ENCODE results near the gene IRGC. TPM values are rescaled to one million over a fixed set of nuclear protein-coding genes. Genes with fewer than 3 reads are reported as not detected.

Gene IRGC
- total RNA-seq, 2 experiments from 2014 or later = not detected

DNA sequence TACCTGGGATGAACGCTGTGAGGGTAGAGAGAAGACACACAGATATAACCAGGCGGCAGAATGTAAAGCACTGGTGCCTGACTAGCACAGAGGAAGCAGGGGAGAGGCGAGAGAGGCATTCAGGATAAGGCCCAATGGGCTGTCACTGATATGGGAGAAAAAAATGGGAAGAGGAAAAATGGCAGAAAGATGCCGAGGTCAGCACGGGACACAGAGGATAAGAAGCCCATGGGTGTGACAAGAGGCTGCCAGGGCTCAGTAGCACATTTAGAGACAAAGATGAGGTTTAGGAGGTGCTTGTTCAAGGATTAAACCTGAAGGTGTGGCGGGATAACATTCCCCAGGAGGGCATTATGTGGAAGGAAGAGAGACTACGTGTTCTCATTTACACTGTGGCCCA lies 33.3 kb downstream of the IRGC start:
- Mint-ChIP-seq H3K4me3 (no peak overlapping the region), H3K36me3 (ENCODE audit: low read depth) (peaks cover 65% of the 10 kb centered on the region), H3K27me3 (ENCODE audit: low read depth) (no peaks in the 10 kb centered on the region), H3K9me3 (ENCODE audit: insufficient read depth) (no peaks in the 10 kb centered on the region), H3K4me1 (ENCODE audit: low read depth) (peaks cover 28% of the 10 kb centered on the region), H3K27ac (peak overlapping the region; percentile 8)
- ChIA-PET CTCF (interaction anchor here (1.1 to 1.5 kb wide), 2 partner anchors 17 to 155 kb away, joined by 3 to 12 read pairs; no protein-coding TSS in a partner anchor), POLR2A (no interaction called here)
- DNase-seq = no peak
- no peak for ATAC-seq

- H3K27me3 Mint-ChIP-seq (ENCODE audit: low read depth) = no peaks in the 10 kb centered on the region
- POLR2A ChIA-PET = no interaction called here
- peaks cover 28% of the 10 kb centered on the region for H3K4me1 Mint-ChIP-seq (ENCODE audit: low read depth)
- H3K9me3 Mint-ChIP-seq (ENCODE audit: insufficient read depth) = no peaks in the 10 kb centered on the region
- DNase-seq (no peak), ATAC-seq (no peak)
- H3K36me3 Mint-ChIP-seq (ENCODE audit: low read depth) = peaks cover 60% of the 10 kb centered on the region
- H3K4me3 Mint-ChIP-seq = no peak overlapping the region
- CTCF ChIA-PET = interaction anchor here (1.1 to 1.5 kb wide), 2 partner anchors 16 to 155 kb away, joined by 3 to 12 read pairs; no protein-coding TSS in a partner anchor
- H3K27ac Mint-ChIP-seq = peak overlapping the region; percentile 17
Measured at GRCh38 chr19:43749898-43750297, 34.0 kb downstream of the IRGC start.

- ATAC-seq (no peak), DNase-seq (no peak)
- H3K36me3 Mint-ChIP-seq (ENCODE audit: low read depth) = peaks cover 61% of the 10 kb centered on the region
- peak overlapping the region; percentile 63 for H3K27ac Mint-ChIP-seq
- ChIA-PET POLR2A (interaction anchor here (0.7 to 6.7 kb wide), 5 partner anchors 13 to 82 kb away, joined by 3 to 103 read pairs (median 4); partner anchors contain the start of genes KCNN4 and PLAUR), CTCF (interaction anchor here (0.6 to 8.3 kb wide), 6 partner anchors 10 to 1839 kb away, joined by 3 to 103 read pairs (median 6); partner anchors contain the start of gene KCNN4)
- H3K9me3 Mint-ChIP-seq (ENCODE audit: insufficient read depth) = no peaks in the 10 kb centered on the region
- no peaks in the 10 kb centered on the region for H3K27me3 Mint-ChIP-seq (ENCODE audit: low read depth)
- H3K4me3 Mint-ChIP-seq = no peak overlapping the region
- H3K4me1 Mint-ChIP-seq (ENCODE audit: low read depth) = peaks cover 35% of the 10 kb centered on the region
Measured at GRCh38 chr19:43751466-43752220, 35.8 kb downstream of the IRGC start.

DNA sequence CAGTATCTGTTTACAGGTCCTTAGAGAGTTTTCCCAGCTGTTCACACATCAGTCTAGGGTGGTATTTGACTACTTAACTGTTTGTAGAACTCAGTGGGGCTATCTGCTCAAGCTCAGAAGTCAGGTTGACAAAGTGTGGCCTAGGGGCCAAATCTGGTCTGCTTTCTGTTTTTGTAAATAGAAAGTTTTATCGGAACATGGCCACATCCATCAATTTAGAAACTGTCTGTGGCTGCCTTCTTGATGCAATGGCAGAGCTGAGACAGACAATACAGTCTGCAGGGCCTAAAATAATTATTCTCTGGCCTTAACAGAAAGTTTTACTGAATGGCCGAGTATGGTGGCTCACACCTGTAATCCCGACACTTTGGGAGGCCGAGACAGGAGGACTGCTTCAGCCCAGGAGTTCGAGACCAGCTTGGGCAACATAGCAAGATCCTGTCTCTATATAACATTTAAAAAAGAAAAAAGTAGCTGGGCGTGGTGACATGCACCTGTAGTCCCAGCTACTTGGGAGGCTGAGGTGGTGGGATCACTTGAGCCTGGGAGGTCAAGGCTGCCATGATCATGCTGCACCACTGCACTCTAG lies 36.5 kb downstream of the IRGC start:
- ChIA-PET POLR2A (interaction anchor here (5.3 to 6.7 kb wide), 2 partner anchors 13 to 27 kb away, joined by 52 to 103 read pairs; partner anchors contain the start of gene KCNN4), CTCF (interaction anchor here (0.6 to 8.3 kb wide), 7 partner anchors 12 to 1838 kb away, joined by 3 to 103 read pairs (median 3); partner anchors contain the start of gene KCNN4)
- H3K27ac Mint-ChIP-seq = no peak overlapping the region
- H3K36me3 Mint-ChIP-seq (ENCODE audit: low read depth) = peaks cover 60% of the 10 kb centered on the region
- H3K27me3 Mint-ChIP-seq (ENCODE audit: low read depth) = no peaks in the 10 kb centered on the region
- no peak overlapping the region for H3K4me3 Mint-ChIP-seq
- DNase-seq (no peak), ATAC-seq (no peak)
- no peaks in the 10 kb centered on the region for H3K9me3 Mint-ChIP-seq (ENCODE audit: insufficient read depth)
- H3K4me1 Mint-ChIP-seq (ENCODE audit: low read depth) = peaks cover 40% of the 10 kb centered on the region

- H3K27me3 Mint-ChIP-seq (ENCODE audit: low read depth) = no peaks in the 10 kb centered on the region
- ATAC-seq = no peak
- peak overlapping the region; percentile 99 for H3K27ac Mint-ChIP-seq
- no peak for DNase-seq
- POLR2A ChIA-PET = interaction anchor here (1.0 to 6.7 kb wide), 9 partner anchors 9 to 411 kb away, joined by 3 to 103 read pairs (median 4); partner anchors contain the start of genes KCNN4, ZNF226 and ZNF283
- peaks cover 46% of the 10 kb centered on the region for H3K4me1 Mint-ChIP-seq (ENCODE audit: low read depth)
- peak overlapping the region; percentile 98 for H3K4me3 Mint-ChIP-seq
- peaks cover 55% of the 10 kb centered on the region for H3K36me3 Mint-ChIP-seq (ENCODE audit: low read depth)
- CTCF ChIA-PET = interaction anchor here (1.0 to 8.3 kb wide), 5 partner anchors 9 to 158 kb away, joined by 3 to 103 read pairs (median 13); partner anchors contain the start of genes IRGQ and ZNF576
- H3K9me3 Mint-ChIP-seq (ENCODE audit: insufficient read depth) = no peaks in the 10 kb centered on the region
Measured at GRCh38 chr19:43754253-43754502, 38.3 kb downstream of the IRGC start.

DNA sequence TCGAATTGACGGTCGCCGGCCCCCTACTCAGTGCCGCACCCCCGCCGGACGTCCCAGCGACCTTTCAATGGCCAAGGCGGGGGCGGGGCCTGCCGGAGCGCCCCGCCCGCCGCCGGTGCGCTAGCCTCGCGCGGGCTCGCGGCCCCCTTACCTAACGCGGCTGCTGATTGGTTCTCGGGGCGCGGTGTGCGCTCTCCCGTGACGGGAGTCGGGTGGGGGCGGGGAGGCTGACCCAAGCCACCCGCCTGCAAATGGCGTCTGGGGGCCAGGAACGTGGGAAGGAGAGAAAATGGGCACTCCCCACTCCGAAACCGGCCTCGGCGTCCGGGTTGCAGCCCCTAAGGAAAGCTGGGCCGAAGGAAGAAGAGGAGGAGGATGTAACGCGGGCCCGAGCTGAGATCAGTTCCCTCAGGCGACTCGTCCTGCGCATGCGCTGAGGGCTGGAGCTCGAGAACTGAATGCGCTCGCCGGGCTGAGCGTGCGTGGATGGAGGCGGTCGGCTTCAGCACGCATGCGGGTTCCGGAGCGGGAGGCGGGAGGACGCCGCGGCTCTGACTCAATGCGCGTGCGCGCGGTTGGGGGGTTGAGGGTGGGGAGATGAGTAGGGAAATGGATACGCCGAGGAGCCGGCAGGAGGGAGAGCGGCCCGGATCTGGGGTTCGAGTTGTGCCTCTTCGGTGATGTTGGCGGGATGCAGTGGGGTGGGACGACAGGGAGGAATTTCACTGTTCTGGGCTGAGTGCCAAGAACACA lies 38.8 kb downstream of the IRGC start, which contains the start of gene SMG9:
SMG9 (minus strand) TSS at position 460 of the 753 bp plus-strand sequence. CDS start 4,221 bp downstream, outside the sequence.
- H3K27me3 Mint-ChIP-seq (ENCODE audit: low read depth) = no peaks in the 10 kb centered on the region
- peaks cover 50% of the 10 kb centered on the region for H3K4me1 Mint-ChIP-seq (ENCODE audit: low read depth)
- CTCF ChIA-PET = interaction anchor here (0.7 to 8.3 kb wide), 6 partner anchors 9 to 903 kb away, joined by 3 to 103 read pairs (median 9); partner anchors contain the start of genes IRGQ and ZNF576
- POLR2A ChIA-PET = interaction anchor here (0.5 to 6.7 kb wide), 10 partner anchors 9 to 410 kb away, joined by 3 to 103 read pairs (median 4); partner anchors contain the start of genes KCNN4, ZNF226, ZNF283 and ZNF575
- no peaks in the 10 kb centered on the region for H3K9me3 Mint-ChIP-seq (ENCODE audit: insufficient read depth)
- H3K4me3 Mint-ChIP-seq = peak within 1 kb of the TSS; percentile 98
- ATAC-seq = peak; percentile 89
- peak within 1 kb of the TSS; percentile 99 for H3K27ac Mint-ChIP-seq
- H3K36me3 Mint-ChIP-seq (ENCODE audit: low read depth) = peaks cover 53% of the 10 kb centered on the region
- DNase-seq = peak; percentile 98

GRCh38 chr19:43755256-43755801 lies 39.5 kb downstream of the IRGC start:
- Mint-ChIP-seq H3K27me3 (ENCODE audit: low read depth) (no peaks in the 10 kb centered on the region), H3K4me1 (ENCODE audit: low read depth) (peaks cover 50% of the 10 kb centered on the region), H3K27ac (peak overlapping the region; percentile 99), H3K4me3 (peak overlapping the region; percentile 98), H3K36me3 (ENCODE audit: low read depth) (peaks cover 47% of the 10 kb centered on the region), H3K9me3 (ENCODE audit: insufficient read depth) (no peaks in the 10 kb centered on the region)
- DNase-seq (peak; percentile 89), ATAC-seq (peak; percentile 25)
- ChIA-PET POLR2A (interaction anchor here (0.5 to 6.7 kb wide), 7 partner anchors 10 to 222 kb away, joined by 3 to 103 read pairs (median 8); partner anchors contain the start of genes KCNN4 and ZNF575), CTCF (interaction anchor here (1.0 to 8.3 kb wide), 5 partner anchors 10 to 159 kb away, joined by 3 to 103 read pairs (median 13); partner anchors contain the start of genes IRGQ and ZNF576)

DNA sequence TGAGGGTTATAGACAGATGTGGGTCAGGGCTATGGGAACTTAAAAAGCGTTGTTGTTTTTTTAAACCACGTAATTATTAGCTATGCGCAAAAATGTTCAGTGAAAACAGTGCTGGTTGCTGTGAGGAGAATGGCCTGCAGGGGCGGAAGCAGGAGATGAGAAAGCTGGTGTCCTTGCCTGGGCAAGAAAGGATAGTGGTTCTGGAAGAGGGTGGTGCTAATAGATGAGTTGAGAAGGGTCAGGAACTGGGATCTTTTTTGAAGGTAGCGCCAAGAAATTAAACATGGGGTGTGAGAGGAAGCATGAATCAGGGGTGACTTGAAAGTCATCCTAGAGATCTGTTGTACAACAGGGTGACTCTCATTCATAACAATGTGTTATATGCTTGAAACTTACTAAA lies 43.6 kb downstream of the IRGC start:
- no peaks in the 10 kb centered on the region for H3K27me3 Mint-ChIP-seq (ENCODE audit: low read depth)
- no peaks in the 10 kb centered on the region for H3K9me3 Mint-ChIP-seq (ENCODE audit: insufficient read depth)
- DNase-seq = no peak
- ChIA-PET POLR2A (interaction anchor here (0.9 kb wide), 1 partner anchor 19 kb away, joined by 3 read pairs; no protein-coding TSS in a partner anchor), CTCF (interaction anchor here (1.5 to 8.3 kb wide), 3 partner anchors 7 to 91 kb away, joined by 4 to 103 read pairs (median 4); no protein-coding TSS in a partner anchor)
- H3K4me3 Mint-ChIP-seq = no peak overlapping the region
- peaks cover 32% of the 10 kb centered on the region for H3K36me3 Mint-ChIP-seq (ENCODE audit: low read depth)
- H3K4me1 Mint-ChIP-seq (ENCODE audit: low read depth) = peaks cover 45% of the 10 kb centered on the region
- no peak for ATAC-seq
- no peak overlapping the region for H3K27ac Mint-ChIP-seq

DNA sequence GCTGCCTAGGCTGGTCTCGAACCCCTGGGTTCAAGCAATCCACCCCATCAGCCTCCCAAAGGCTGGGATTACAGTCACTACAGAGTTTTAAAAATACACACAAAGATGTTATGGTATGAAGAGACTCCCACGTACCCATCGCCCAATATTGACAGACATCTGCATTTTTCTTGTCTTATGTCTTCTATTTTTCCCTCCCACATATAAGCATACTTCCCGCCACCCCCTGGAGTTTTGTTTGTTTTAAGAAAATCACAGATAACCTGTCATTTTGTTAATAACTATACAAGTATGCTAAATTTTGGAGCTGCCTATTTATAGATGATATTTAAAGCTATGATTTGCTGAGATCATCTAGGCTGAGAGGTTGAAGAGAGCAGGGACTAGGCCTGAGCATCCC lies 45.1 kb downstream of the IRGC start:
- no peak overlapping the region for H3K4me3 Mint-ChIP-seq
- DNase-seq (no peak), ATAC-seq (no peak)
- no peaks in the 10 kb centered on the region for H3K9me3 Mint-ChIP-seq (ENCODE audit: insufficient read depth)
- H3K27ac Mint-ChIP-seq = no peak overlapping the region
- peaks cover 34% of the 10 kb centered on the region for H3K36me3 Mint-ChIP-seq (ENCODE audit: low read depth)
- peaks cover 59% of the 10 kb centered on the region for H3K4me1 Mint-ChIP-seq (ENCODE audit: low read depth)
- ChIA-PET POLR2A (interaction anchor here (1.0 kb wide), 1 partner anchor 23 kb away, joined by 3 read pairs; no protein-coding TSS in a partner anchor), CTCF (interaction anchor here (1.0 to 1.6 kb wide), 3 partner anchors 16 to 32 kb away, joined by 3 to 4 read pairs (median 3); no protein-coding TSS in a partner anchor)
- no peaks in the 10 kb centered on the region for H3K27me3 Mint-ChIP-seq (ENCODE audit: low read depth)

DNA sequence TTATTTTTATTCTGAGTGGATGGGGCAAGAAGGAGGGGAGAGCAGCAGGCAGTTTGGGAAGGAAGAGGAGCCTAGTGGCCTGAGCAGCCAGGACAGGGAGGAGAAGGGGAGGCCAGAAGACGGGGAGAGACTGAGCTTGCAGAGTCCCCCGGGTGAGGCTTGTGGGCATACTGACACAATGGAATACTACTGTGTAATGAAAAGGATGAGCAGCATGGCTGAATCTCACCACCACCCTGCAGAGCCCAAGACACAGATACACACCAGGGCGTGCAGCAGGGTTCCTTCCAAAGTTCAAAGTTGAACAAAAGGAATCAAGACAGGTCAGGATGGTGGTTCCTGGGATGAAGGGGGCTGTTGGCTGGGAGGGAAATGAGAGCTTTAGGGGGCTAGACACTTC lies 46.9 kb downstream of the IRGC start:
- no peak for DNase-seq
- Mint-ChIP-seq H3K4me1 (ENCODE audit: low read depth) (peaks cover 61% of the 10 kb centered on the region), H3K27ac (peak overlapping the region; percentile 3), H3K27me3 (ENCODE audit: low read depth) (no peaks in the 10 kb centered on the region), H3K4me3 (no peak overlapping the region), H3K9me3 (ENCODE audit: insufficient read depth) (no peaks in the 10 kb centered on the region), H3K36me3 (ENCODE audit: low read depth) (peaks cover 36% of the 10 kb centered on the region)
- no peak for ATAC-seq
- CTCF ChIA-PET = interaction anchor here (1.1 to 6.7 kb wide), 6 partner anchors 7 to 178 kb away, joined by 3 to 103 read pairs (median 6); partner anchors contain the start of gene SMG9
- POLR2A ChIA-PET = interaction anchor here (0.6 to 6.0 kb wide), 3 partner anchors 8 to 1109 kb away, joined by 3 to 103 read pairs (median 5); partner anchors contain the start of gene SMG9
